ENCODE measurements around the gene CABP1. TPM values are rescaled to one million over a fixed set of nuclear protein-coding genes. Genes with fewer than 3 reads are reported as not detected.

Gene CABP1
- total RNA-seq, 6 experiments from 2014 or later = 0.09 to 2.2 (median 1.4) TPM

GRCh38 chr12:120631097-120631496, 9.3 kb upstream of the CABP1 start:
- H3K9me3 Mint-ChIP-seq = no peaks in the 10 kb centered on the region

GRCh38 chr12:120640861-120641833, 721 bp downstream of the CABP1 start:
- Mint-ChIP-seq H3K4me1 (ENCODE audit: low read depth) (peaks cover 10% of the 10 kb centered on the region), H3K9me3 (no peaks in the 10 kb centered on the region), H3K27ac (no peak overlapping the region), H3K4me3 (no peak overlapping the region; the same call in 1 of the 2 replicates), H3K36me3 (ENCODE audit: low read depth) (no peaks in the 10 kb centered on the region), H3K27me3 (ENCODE audit: insufficient read depth) (peaks cover 34% of the 10 kb centered on the region)
- peak; percentile 9 for DNase-seq
- TF ChIP-seq CTCF (IDR thresholded peaks at IDR 0.05) = no peak

More at GRCh38 chr12:120631097-120631496, 9.3 kb upstream of the CABP1 start:
- Mint-ChIP-seq H3K27ac (no peak overlapping the region), H3K4me1 (ENCODE audit: low read depth) (peaks cover 7% of the 10 kb centered on the region), H3K27me3 (ENCODE audit: insufficient read depth) (peaks cover 19% of the 10 kb centered on the region), H3K4me3 (no peak overlapping the region), H3K36me3 (ENCODE audit: low read depth) (no peaks in the 10 kb centered on the region)
- DNase-seq = no peak
- no peak for TF ChIP-seq CTCF (IDR thresholded peaks at IDR 0.05)

GRCh38 chr12:120642121-120642520, 1.7 kb downstream of the CABP1 start:
- H3K4me3 Mint-ChIP-seq = no peak overlapping the region
- H3K4me1 Mint-ChIP-seq (ENCODE audit: low read depth) = peaks cover 14% of the 10 kb centered on the region
- H3K27ac Mint-ChIP-seq = no peak overlapping the region
- H3K27me3 Mint-ChIP-seq (ENCODE audit: insufficient read depth) = peaks cover 34% of the 10 kb centered on the region
- no peaks in the 10 kb centered on the region for H3K36me3 Mint-ChIP-seq (ENCODE audit: low read depth)
- TF ChIP-seq CTCF (IDR thresholded peaks at IDR 0.05) = no peak
- H3K9me3 Mint-ChIP-seq = no peaks in the 10 kb centered on the region
- DNase-seq = no peak

GRCh38 chr12:120642826-120643225, 2.4 kb downstream of the CABP1 start:
- Mint-ChIP-seq H3K36me3 (ENCODE audit: low read depth) (no peaks in the 10 kb centered on the region), H3K27me3 (ENCODE audit: insufficient read depth) (peaks cover 34% of the 10 kb centered on the region), H3K27ac (no peak overlapping the region), H3K4me3 (no peak overlapping the region), H3K4me1 (ENCODE audit: low read depth) (peaks cover 16% of the 10 kb centered on the region), H3K9me3 (no peaks in the 10 kb centered on the region)
- no peak for TF ChIP-seq CTCF (IDR thresholded peaks at IDR 0.05)
- DNase-seq = no peak

GRCh38 chr12:120643574-120643973, 3.1 kb downstream of the CABP1 start:
- Mint-ChIP-seq H3K4me1 (ENCODE audit: low read depth) (peaks cover 23% of the 10 kb centered on the region), H3K4me3 (no peak overlapping the region), H3K27ac (no peak overlapping the region), H3K27me3 (ENCODE audit: insufficient read depth) (peaks cover 34% of the 10 kb centered on the region), H3K9me3 (no peaks in the 10 kb centered on the region), H3K36me3 (ENCODE audit: low read depth) (no peaks in the 10 kb centered on the region)
- TF ChIP-seq CTCF (IDR thresholded peaks at IDR 0.05) = no peak
- no peak for DNase-seq
